ENCODE results near the gene GLIS1. TPM values are rescaled to one million over a fixed set of nuclear protein-coding genes. Genes with fewer than 3 reads are reported as not detected.

The GLIS1 gene
- total and polyA plus RNA-seq, 2 experiments from 2014 or later: 0.13 to 1.3 TPM

DNA sequence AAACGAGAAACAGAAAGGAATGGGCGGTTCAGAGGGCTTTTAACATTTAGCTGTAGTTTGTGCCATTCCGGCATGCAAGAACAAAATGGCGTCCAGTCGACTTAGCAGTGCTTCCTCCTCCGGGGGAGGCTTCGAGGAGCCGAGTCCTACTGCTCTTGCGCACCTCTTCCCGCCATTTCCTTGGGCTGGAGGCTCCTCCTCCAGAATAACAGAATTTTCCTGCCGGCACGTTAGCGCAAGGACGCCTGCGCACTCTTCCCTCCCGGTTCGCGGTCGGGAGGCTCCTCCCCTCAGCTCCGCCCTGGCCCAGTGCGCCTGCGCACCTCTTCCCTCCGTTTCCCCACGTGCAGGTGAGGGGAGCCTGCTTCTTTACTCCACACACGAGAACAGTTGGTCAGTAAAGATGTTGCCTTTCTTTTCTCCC, 278.7 kb downstream of the GLIS1 start:
- Histone ChIP-seq H3K27me3 (no peaks in the 10 kb centered on the region), H3K9me2 (replicated peaks; ENCODE audit: insufficient read depth) (no peaks in the 10 kb centered on the region), H2AFZ (no peak overlapping the region), H4K20me1 (ENCODE audit: insufficient read depth, poor library complexity, severe bottlenecking) (no peaks in the 10 kb centered on the region), H3K4me3 (no peak overlapping the region), H3K79me2 (no peaks in the 10 kb centered on the region), H3K4me1 (ENCODE audit: insufficient read depth) (no peaks in the 10 kb centered on the region), H3K4me2 (no peak overlapping the region), H3K9me3 (ENCODE audit: low read depth) (no peaks in the 10 kb centered on the region), H3K36me3 (replicated peaks; ENCODE audit: insufficient read depth, low read depth) (no peaks in the 10 kb centered on the region), H3K27ac (no peak overlapping the region)
- TF ChIP-seq EZH2 (IDR thresholded peaks at IDR 0.05; ENCODE audit: borderline replicate concordance) (no peak), EZH2phosphoT487 (IDR thresholded peaks at IDR 0.05; ENCODE audit: low read depth, severe bottlenecking, unreplicated experiment) (no peak)
- TF ChIP-seq, protein P1, sequence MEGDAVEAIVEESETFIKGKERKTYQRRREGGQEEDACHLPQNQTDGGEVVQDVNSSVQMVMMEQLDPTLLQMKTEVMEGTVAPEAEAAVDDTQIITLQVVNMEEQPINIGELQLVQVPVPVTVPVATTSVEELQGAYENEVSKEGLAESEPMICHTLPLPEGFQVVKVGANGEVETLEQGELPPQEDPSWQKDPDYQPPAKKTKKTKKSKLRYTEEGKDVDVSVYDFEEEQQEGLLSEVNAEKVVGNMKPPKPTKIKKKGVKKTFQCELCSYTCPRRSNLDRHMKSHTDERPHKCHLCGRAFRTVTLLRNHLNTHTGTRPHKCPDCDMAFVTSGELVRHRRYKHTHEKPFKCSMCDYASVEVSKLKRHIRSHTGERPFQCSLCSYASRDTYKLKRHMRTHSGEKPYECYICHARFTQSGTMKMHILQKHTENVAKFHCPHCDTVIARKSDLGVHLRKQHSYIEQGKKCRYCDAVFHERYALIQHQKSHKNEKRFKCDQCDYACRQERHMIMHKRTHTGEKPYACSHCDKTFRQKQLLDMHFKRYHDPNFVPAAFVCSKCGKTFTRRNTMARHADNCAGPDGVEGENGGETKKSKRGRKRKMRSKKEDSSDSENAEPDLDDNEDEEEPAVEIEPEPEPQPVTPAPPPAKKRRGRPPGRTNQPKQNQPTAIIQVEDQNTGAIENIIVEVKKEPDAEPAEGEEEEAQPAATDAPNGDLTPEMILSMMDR (IDR thresholded peaks at IDR 0.05; ENCODE audit: poor library complexity): no peak
- no peak for DNase-seq (ENCODE audit: low spot score)
- WGBS (ENCODE audit: low lambda C conversion rate, missing lambda C conversion rate): 99% methylated on average over 24 of the region's 25 CpGs

DNA sequence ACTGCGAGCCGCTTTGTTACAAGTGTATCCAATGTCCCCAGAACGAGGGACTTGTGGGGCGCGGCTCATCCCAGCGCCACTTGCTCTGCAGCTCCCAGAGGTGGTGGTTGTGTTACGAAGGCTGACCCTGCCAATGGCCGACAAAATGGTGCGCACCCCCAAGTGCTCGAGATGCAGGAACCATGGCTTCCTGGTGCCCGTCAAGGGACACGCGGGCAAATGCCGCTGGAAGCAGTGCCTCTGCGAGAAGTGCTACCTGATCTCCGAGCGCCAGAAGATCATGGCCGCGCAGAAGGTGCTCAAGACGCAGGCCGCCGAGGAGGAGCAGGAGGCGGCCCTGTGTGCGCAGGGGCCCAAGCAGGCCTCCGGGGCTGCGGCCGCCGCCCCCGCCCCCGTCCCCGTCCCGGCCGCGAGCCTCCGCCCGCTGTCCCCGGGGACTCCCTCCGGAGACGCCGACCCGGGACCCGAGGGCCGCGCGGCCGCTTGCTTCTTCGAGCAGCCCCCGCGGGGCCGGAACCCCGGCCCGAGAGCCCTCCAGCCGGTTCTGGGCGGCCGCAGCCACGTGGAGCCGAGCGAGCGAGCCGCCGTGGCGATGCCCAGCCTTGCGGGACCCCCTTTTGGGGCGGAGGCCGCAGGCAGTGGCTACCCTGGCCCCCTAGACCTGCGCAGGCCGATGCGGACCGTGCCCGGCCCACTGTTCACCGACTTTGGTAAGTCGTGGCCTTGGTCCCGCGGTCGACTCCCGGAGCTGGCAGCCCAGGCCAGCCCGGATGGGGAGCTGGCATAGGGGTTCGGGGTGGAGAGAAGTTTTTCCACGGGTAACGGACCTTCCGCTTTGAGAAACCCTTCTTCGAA, 279.4 kb downstream of the GLIS1 start, which contains the start of gene DMRTB1:
Gene DMRTB1 (plus strand): TSS at position 79 of the 855 bp plus-strand sequence. CDS start 55 bp downstream, at position 134.
- Histone ChIP-seq H3K36me3 (replicated peaks; ENCODE audit: insufficient read depth, low read depth) (no peaks in the 10 kb centered on the region), H3K4me3 (no peak within 1 kb of the TSS), H3K4me2 (no peak within 1 kb of the TSS), H3K27ac (no peak within 1 kb of the TSS), H3K9me2 (replicated peaks; ENCODE audit: insufficient read depth) (no peaks in the 10 kb centered on the region), H3K9me3 (ENCODE audit: low read depth) (no peaks in the 10 kb centered on the region), H3K79me2 (no peaks in the 10 kb centered on the region), H4K20me1 (ENCODE audit: insufficient read depth, poor library complexity, severe bottlenecking) (no peaks in the 10 kb centered on the region), H3K27me3 (no peaks in the 10 kb centered on the region), H2AFZ (no peak within 1 kb of the TSS), H3K4me1 (ENCODE audit: insufficient read depth) (no peaks in the 10 kb centered on the region)
- no peak for DNase-seq (ENCODE audit: low spot score)
- TF ChIP-seq, protein P1 (IDR thresholded peaks at IDR 0.05; ENCODE audit: poor library complexity): no peak
- TF ChIP-seq EZH2 (IDR thresholded peaks at IDR 0.05; ENCODE audit: borderline replicate concordance): no peak
- no peak for TF ChIP-seq EZH2phosphoT487 (IDR thresholded peaks at IDR 0.05; ENCODE audit: low read depth, severe bottlenecking, unreplicated experiment)
- 98% methylated on average over 72 of the region's 82 CpGs for WGBS (ENCODE audit: low lambda C conversion rate, missing lambda C conversion rate)

DNA sequence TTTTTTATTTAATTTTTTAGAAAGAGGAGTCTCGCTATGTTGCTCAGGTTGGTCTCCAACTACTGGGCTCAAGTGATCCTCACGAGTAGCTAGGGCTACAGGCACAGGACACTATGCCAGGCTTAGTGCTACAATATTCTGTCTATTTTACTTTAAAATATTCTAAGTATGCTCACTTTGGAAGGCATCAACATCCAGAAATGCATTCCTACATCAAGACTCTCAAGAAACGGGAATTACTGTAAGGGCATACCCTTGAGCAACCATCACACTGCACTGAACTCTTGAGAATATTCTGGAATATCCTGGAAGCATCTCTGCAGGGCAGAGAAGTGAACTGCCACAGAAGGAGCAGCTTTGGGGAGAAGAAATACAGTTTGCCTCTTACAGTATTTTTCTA, 280.3 kb downstream of the GLIS1 start:
- H3K9me3 ChIP-seq (ENCODE audit: low read depth): no peaks in the 10 kb centered on the region
- H3K9me2 ChIP-seq (replicated peaks; ENCODE audit: insufficient read depth): no peaks in the 10 kb centered on the region
- H2AFZ ChIP-seq: no peak overlapping the region
- H3K4me1 ChIP-seq (ENCODE audit: insufficient read depth): no peaks in the 10 kb centered on the region
- H3K4me3 ChIP-seq: no peak overlapping the region
- 85% methylated on average over 3 of the region's 3 CpGs for WGBS (ENCODE audit: low lambda C conversion rate, missing lambda C conversion rate)
- no peaks in the 10 kb centered on the region for H3K36me3 ChIP-seq (replicated peaks; ENCODE audit: insufficient read depth, low read depth)
- TF ChIP-seq EZH2phosphoT487 (IDR thresholded peaks at IDR 0.05; ENCODE audit: low read depth, severe bottlenecking, unreplicated experiment) (no peak), EZH2 (IDR thresholded peaks at IDR 0.05; ENCODE audit: borderline replicate concordance) (no peak)
- TF ChIP-seq, protein P1 (IDR thresholded peaks at IDR 0.05; ENCODE audit: poor library complexity): no peak
- H3K27me3 ChIP-seq: no peaks in the 10 kb centered on the region
- no peak overlapping the region for H3K27ac ChIP-seq
- DNase-seq (ENCODE audit: low spot score): no peak
- no peaks in the 10 kb centered on the region for H4K20me1 ChIP-seq (ENCODE audit: insufficient read depth, poor library complexity, severe bottlenecking)
- H3K79me2 ChIP-seq: no peaks in the 10 kb centered on the region
- no peak overlapping the region for H3K4me2 ChIP-seq

Small RNAs within 50 kb of the gene (small RNA-seq; reads per million reads assigned to genes)
- gene RF00418: not detected
- not detected for gene RNU7-95P

Other genes with a start within 250 kb of the GLIS1 start
- gene NDC1, start 99.1 kb upstream of the GLIS1 start, total RNA-seq: 18.1 and 23.1 TPM in 2 replicates
- 5.4 and 7.8 TPM in 2 replicates for gene NDC1, start 99.1 kb upstream of the GLIS1 start, polyA plus RNA-seq
- 34.0 and 40.4 TPM in 2 replicates for gene YIPF1, start 150.6 kb upstream of the GLIS1 start, total RNA-seq
- gene YIPF1, start 150.6 kb upstream of the GLIS1 start, polyA plus RNA-seq: 27.7 and 29.6 TPM in 2 replicates
- 28.7 and 31.2 TPM in 2 replicates for gene DIO1, start 155.0 kb upstream of the GLIS1 start, total RNA-seq
- gene DIO1, start 155.0 kb upstream of the GLIS1 start, polyA plus RNA-seq: 12.4 and 24.2 TPM in 2 replicates
- gene IFT25, start 206.5 kb upstream of the GLIS1 start, total RNA-seq: 27.4 and 28.0 TPM in 2 replicates
- gene IFT25, start 206.5 kb upstream of the GLIS1 start, polyA plus RNA-seq: 69.0 and 69.2 TPM in 2 replicates
- 56.6 and 64.4 TPM in 2 replicates for gene LRRC42, start 207.2 kb upstream of the GLIS1 start, total RNA-seq
- 58.2 and 62.7 TPM in 2 replicates for gene LRRC42, start 207.2 kb upstream of the GLIS1 start, polyA plus RNA-seq